ENCODE results near the gene TMEM53. TPM values are rescaled to one million over a fixed set of nuclear protein-coding genes. Genes with fewer than 3 reads are reported as not detected.

TMEM53 gene
- total and polyA plus RNA-seq, 2 of the 8 experiments (the other 6 are each of a cell fraction or from before 2014, with no cell fraction given) = 6.7 to 27.9 TPM

DNA sequence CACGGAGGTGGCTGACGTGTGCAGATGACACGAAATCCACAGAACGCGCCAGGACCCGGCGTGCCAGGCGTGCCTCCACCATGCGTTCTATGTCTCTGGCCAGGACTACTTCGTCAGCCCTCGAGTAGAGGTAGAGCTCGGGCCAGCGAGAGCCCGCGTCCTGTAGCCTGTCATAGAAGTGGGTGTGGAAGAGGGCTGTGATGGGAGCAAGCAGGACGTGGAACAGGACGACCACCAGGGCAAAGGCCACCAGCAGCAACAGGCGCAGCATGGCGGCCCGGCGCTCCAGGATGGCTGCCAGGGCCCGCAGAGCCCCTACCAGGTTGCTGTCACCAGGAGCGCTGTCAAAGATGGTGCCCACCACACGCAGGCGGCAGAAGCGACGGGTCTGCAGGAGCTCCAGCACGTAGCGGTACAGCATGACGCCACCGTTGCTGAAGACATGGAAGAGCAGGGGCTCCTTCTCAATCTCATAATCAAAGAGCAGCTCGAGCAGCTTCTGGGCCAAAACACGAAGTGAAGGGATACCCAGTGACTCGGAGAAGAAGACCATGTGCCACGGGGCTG, 19.6 kb downstream of the TMEM53 start:
- Histone ChIP-seq H3K4me1 (replicated peaks in 1 of 4; ENCODE audit: control insufficient read depth in 3 of 4, insufficient read depth in 4 of 4, low read length in 3 of 4) (peaks cover 0 to 15% (median 8%) of the 10 kb centered on the region in 4 experiments; a peak in 5 of 7 replicates), H3K4me3 (ENCODE audit: extremely low read depth in 1 of 4, insufficient read depth in 2 of 4, low read depth in 3 of 4, low read length in 4 of 4) (no peak overlapping the region), H3K4ac (replicated peaks; ENCODE audit: insufficient read length, low read depth, low read length) (no peak overlapping the region), H2BK15ac (ENCODE audit: low read length) (no peak overlapping the region), H2BK12ac (ENCODE audit: low read depth, low read length) (no peak overlapping the region), H3K23me2 (ENCODE audit: low read depth, low read length) (no peaks in the 10 kb centered on the region), H3K27me3 (replicated peaks in 1 of 4; ENCODE audit: control insufficient read depth in 3 of 4, extremely low read depth in 1 of 4, insufficient read depth in 3 of 4, low read length in 3 of 4) (no peaks in the 10 kb centered on the region), H2BK120ac (replicated peaks; ENCODE audit: low read depth, low read length) (no peak overlapping the region), H4K20me1 (replicated peaks in 1 of 2; ENCODE audit: control insufficient read depth in 1 of 2, insufficient read depth in 2 of 2, low read length in 2 of 2) (peaks cover 0 to 2% of the 10 kb centered on the region in 2 experiments), H2BK20ac (ENCODE audit: low read length) (no peak overlapping the region), H3K79me1 (ENCODE audit: low read depth, low read length) (no peaks in the 10 kb centered on the region), H3K23ac (ENCODE audit: insufficient read length) (no peak overlapping the region), H3K9me3 (ENCODE audit: insufficient read depth in 2 of 2, low read depth in 1 of 2, low read length in 1 of 2) (no peaks in the 10 kb centered on the region), H3K14ac (ENCODE audit: insufficient read length) (no peak overlapping the region), H2BK5ac (ENCODE audit: low read depth, low read length) (no peak overlapping the region), H4K91ac (replicated peaks; ENCODE audit: insufficient read length, low read length) (no peak overlapping the region), H4K5ac (ENCODE audit: insufficient read length, low read depth, low read length) (no peak overlapping the region), H3K56ac (replicated peaks; ENCODE audit: insufficient read length, low read depth, low read length) (no peak overlapping the region), H3K79me2 (ENCODE audit: control insufficient read depth in 1 of 2, insufficient read depth in 2 of 2, low read length in 2 of 2) (no peaks in the 10 kb centered on the region), H4K8ac (ENCODE audit: extremely low read depth, insufficient read depth, low read length) (no peak overlapping the region), H3K9ac (replicated peaks in 1 of 4; ENCODE audit: extremely low read depth in 1 of 4, low read depth in 3 of 4, low read length in 3 of 4) (no peak overlapping the region), H3K36me3 (ENCODE audit: control insufficient read depth in 2 of 4, insufficient read depth in 4 of 4, low read length in 3 of 4) (peaks cover 2 to 13% (median 5%) of the 10 kb centered on the region in 4 experiments; a peak in 4 of 8 replicates), H3K18ac (ENCODE audit: extremely low read depth, low read length) (no peak overlapping the region), H3K4me2 (ENCODE audit: insufficient read depth in 1 of 2, low read depth in 2 of 2, low read length in 2 of 2) (no peak overlapping the region), H3K27ac (ENCODE audit: low read depth, low read length) (no peak overlapping the region), H2AK5ac (ENCODE audit: low read depth, low read length) (no peak overlapping the region), H2AFZ (ENCODE audit: low read length) (no peak overlapping the region)
- POLR2A ChIA-PET (ENCODE audit: partially characterized antibody) = interaction anchor here (1.2 to 3.0 kb wide), 4 partner anchors 13 to 49 kb away, joined by 3 to 17 read pairs (median 4); no protein-coding TSS in a partner anchor
- no peak for TF ChIP-seq KDM5A (IDR thresholded peaks at IDR 0.05; ENCODE audit: low read length)
- no peak for TF ChIP-seq BCL11A (IDR thresholded peaks at IDR 0.05; ENCODE audit: low read depth in 2 of 2, low read length in 2 of 2)
- TF ChIP-seq GABPA (IDR thresholded peaks at IDR 0.05; ENCODE audit: borderline replicate concordance, insufficient read depth, low read length) = no peak
- TF ChIP-seq NRF1 (IDR thresholded peaks at IDR 0.05; ENCODE audit: low read depth, low read length) = no peak
- TF ChIP-seq PHF8 (conservative IDR thresholded peaks at IDR 0.05; ENCODE audit: low read depth, low read length) = no peak
- TF ChIP-seq SIRT6 (IDR thresholded peaks at IDR 0.05; ENCODE audit: low read length) = no peak
- CTCF ChIA-PET (ENCODE audit: partially characterized antibody) = interaction anchor here (0.6 to 3.4 kb wide), 23 partner anchors 9 to 563 kb away, joined by 3 to 29 read pairs (median 4); partner anchors contain the start of genes ARMH1 and TMEM53
- DNase-seq (ENCODE audit: low read depth in 1 of 2, low spot score in 2 of 2) = no peak
- FAIRE-seq = no peak
- 93% methylated on average over 34 of the region's 35 CpGs; no CpG with 5 or more reads in 1 of the 2 experiments for WGBS, 2 experiments (ENCODE audit: extremely low coverage in 1 of 2, insufficient coverage in 1 of 2, insufficient read length in 1 of 2, insufficient replicate concordance in 2 of 2, low coverage in 1 of 2, low lambda C conversion rate in 2 of 2, missing lambda C conversion rate in 1 of 2)

Measured in H1 (cell line).